GM21390 (cell line): ENCODE measurements around the gene TBCEL.

Experiments
- ATAC-seq: cut with Tn5 transposase; IDR thresholded peaks from one replicate; pipeline ENCODE4 v1.9.1; 2021; ENCODE audit not compliant: unreplicated experiment

Gene TBCEL

GRCh38 chr11:121134741-121135312 lies 110.9 kb downstream of the TBCEL start:
- ATAC-seq: no peak

DNA sequence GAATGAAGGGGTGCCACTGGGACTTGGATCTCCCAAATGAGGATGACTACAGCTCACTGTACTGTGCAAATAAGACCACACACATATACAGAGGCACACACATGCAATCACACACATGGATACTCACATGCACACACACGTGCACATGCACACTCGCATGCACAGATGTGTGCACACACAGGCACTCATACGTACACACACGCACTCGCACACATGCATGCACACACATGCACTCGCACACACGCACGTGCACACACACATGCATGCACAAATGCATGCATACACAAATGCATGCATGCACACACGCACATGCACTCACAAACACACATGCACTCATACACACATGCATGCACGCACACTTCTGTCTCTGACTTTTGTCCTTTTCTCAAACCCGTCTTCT lies 113.1 kb downstream of the TBCEL start:
- ATAC-seq: no peak

DNA sequence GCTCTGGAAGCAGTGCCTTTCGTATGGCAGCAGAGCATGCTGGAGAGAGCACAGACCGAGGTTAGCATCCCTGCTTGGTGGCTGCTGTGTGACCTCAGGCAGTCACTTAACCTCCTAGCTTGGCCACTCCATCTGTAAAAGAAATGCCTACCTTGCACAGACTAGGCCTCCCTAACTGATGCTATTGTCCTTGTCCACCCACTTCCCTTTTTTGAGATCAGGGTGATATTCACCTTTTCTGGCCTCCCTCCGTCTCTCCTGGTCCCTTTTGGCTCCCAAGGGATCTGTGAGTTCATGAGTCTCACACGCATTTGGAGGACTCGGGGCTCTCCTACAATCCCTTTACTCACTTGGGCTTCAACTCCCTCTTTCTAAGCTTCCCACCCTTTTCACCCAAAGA lies 114.4 kb downstream of the TBCEL start:
- no peak for ATAC-seq

DNA sequence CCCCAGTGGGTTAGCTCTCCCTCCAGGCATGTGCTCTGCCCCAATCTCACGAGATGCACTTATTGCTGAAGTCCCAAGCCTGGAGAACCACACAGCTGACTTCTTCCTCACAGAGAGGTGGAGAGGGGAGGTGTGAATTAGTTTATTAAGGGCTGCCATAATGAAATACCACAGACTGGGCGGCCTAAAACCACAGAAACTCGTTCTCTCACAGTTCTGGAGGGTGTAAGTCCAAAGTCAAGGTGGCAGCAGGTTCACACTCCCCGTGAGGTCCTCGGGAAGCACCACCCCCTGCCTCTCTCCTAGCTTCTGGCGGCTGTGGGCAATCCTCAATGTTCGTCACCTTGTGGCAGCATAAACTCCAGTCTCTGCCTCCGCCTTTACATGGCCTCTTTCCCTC lies 116.5 kb downstream of the TBCEL start:
- no peak for ATAC-seq
